NCI-H2196 treated with DMSO at 0.1 percent for 48 hours (cell line): ENCODE measurements around the gene JMJD4.
"Not testable (repeated sequence)": the region's sequence is repeated elsewhere in the genome, so short reads cannot be mapped to it uniquely, and the experiment has no call there.

ENCODE experiments used
- DNase-seq: peaks from one replicate; lab custom pipeline; 2025; ENCODE audit not compliant: unreplicated experiment; lab: John Stamatoyannopoulos, UW

JMJD4 gene

GRCh38 chr1:227701631-227702030 lies 33.5 kb downstream of the JMJD4 start:
- not testable (repeated sequence) for DNase-seq

GRCh38 chr1:227697321-227697864 lies 37.7 kb downstream of the JMJD4 start:
- no peak for DNase-seq

- DNase-seq, result no peak
Measured at GRCh38 chr1:227685807-227686206, 49.3 kb downstream of the JMJD4 start.
